NCI-H1417 (cell line): ENCODE results near the gene GGCT.
"Not testable (repeated sequence)": the region's sequence is repeated elsewhere in the genome, so short reads cannot be mapped to it uniquely, and the experiment has no call there.

Experiments used
- DNase-seq, 3 experiments: peaks; one replicate each; lab custom pipeline; 2025; lab: John Stamatoyannopoulos, UW

GGCT gene

GRCh38 chr7:30504301-30505173, at the start of gene GGCT:
TSS of gene GGCT (minus strand) at chr7:30504829. CDS start at chr7:30504709, 120 bp downstream.
- peak; percentile 97 to 100 (median 99) for DNase-seq

- DNase-seq, result no peak
Observed at GRCh38 chr7:30553546-30553945, 48.9 kb upstream of the GGCT start.

GRCh38 chr7:30553141-30553540, 48.5 kb upstream of the GGCT start:
- DNase-seq, result no peak

- DNase-seq, result no peak
Observed at GRCh38 chr7:30552330-30552729, 47.7 kb upstream of the GGCT start.

GRCh38 chr7:30549931-30550493, 45.4 kb upstream of the GGCT start:
- peak in 2 of 3 experiments; percentile 13 to 28 for DNase-seq

- peak; percentile 78 to 92 (median 78) for DNase-seq
Observed at GRCh38 chr7:30548845-30549244, 44.2 kb upstream of the GGCT start.

GRCh38 chr7:30546596-30546995, 42.0 kb upstream of the GGCT start:
- DNase-seq, result no peak

GRCh38 chr7:30545791-30546555, 41.3 kb upstream of the GGCT start:
- no peak for DNase-seq

GRCh38 chr7:30543813-30544525, 39.3 kb upstream of the GGCT start:
- DNase-seq, result no peak

- not testable (repeated sequence) for DNase-seq
Observed at GRCh38 chr7:30543115-30543514, 38.5 kb upstream of the GGCT start.

GRCh38 chr7:30533886-30534285, 29.3 kb upstream of the GGCT start:
- no peak for DNase-seq

- no peak for DNase-seq
Observed at GRCh38 chr7:30531286-30531685, 26.7 kb upstream of the GGCT start.

- DNase-seq, result no peak
Observed at GRCh38 chr7:30530373-30530772, 25.7 kb upstream of the GGCT start.

GRCh38 chr7:30528779-30529178, 24.1 kb upstream of the GGCT start:
- no peak for DNase-seq

GRCh38 chr7:30527297-30527696, 22.7 kb upstream of the GGCT start:
- DNase-seq, result not testable (repeated sequence)

- no peak for DNase-seq
Observed at GRCh38 chr7:30526163-30526562, 21.5 kb upstream of the GGCT start.

- DNase-seq, result no peak
Observed at GRCh38 chr7:30525429-30525828, 20.8 kb upstream of the GGCT start.

GRCh38 chr7:30524545-30524944, 19.9 kb upstream of the GGCT start:
- no peak for DNase-seq

GRCh38 chr7:30523466-30523865, 18.8 kb upstream of the GGCT start:
- no peak for DNase-seq

GRCh38 chr7:30522159-30522558, 17.5 kb upstream of the GGCT start:
- DNase-seq, result no peak

- peak in 1 of 3 experiments; percentile 12 for DNase-seq
Observed at GRCh38 chr7:30521532-30521931, 16.9 kb upstream of the GGCT start.

GRCh38 chr7:30519122-30519521, 14.5 kb upstream of the GGCT start:
- DNase-seq, result peak in 2 of 3 experiments; percentile 36 to 80
